ENCODE measurements around the gene REEP1. TPM values are rescaled to one million over a fixed set of nuclear protein-coding genes. Genes with fewer than 3 reads are reported as not detected.

REEP1 gene
- total and polyA plus RNA-seq, 2 of the 8 experiments (the other 6 are each of a cell fraction or from before 2014, with no cell fraction given) = 0.74 to 1.5 TPM

- TF ChIP-seq MAFK (IDR thresholded peaks at IDR 0.05; ENCODE audit: low read depth, low read length) (no peak), YY1 (IDR thresholded peaks at IDR 0.05; ENCODE audit: low read depth, low read length) (no peak), ATF2 (IDR thresholded peaks at IDR 0.05; ENCODE audit: low read length) (no peak), SIRT6 (IDR thresholded peaks at IDR 0.05; ENCODE audit: low read length) (no peak), CEBPB (IDR thresholded peaks at IDR 0.05; ENCODE audit: low read depth, low read length) (no peak), TCF12 (IDR thresholded peaks at IDR 0.05; ENCODE audit: low read depth, low read length) (no peak), SP4 (IDR thresholded peaks at IDR 0.05; ENCODE audit: low read length) (no peak), CREB1 (IDR thresholded peaks at IDR 0.05) (no peak)
Observed at GRCh38 chr2:86253424-86253823, 84.0 kb downstream of the REEP1 start (continued).

Data from H1 (cell line).